Measurements from ENCODE around the gene TCEANC2.
"Not testable (repeated sequence)": the region's sequence is repeated elsewhere in the genome, so short reads cannot be mapped to it uniquely, and the experiment has no call there.

Gene TCEANC2

DNA sequence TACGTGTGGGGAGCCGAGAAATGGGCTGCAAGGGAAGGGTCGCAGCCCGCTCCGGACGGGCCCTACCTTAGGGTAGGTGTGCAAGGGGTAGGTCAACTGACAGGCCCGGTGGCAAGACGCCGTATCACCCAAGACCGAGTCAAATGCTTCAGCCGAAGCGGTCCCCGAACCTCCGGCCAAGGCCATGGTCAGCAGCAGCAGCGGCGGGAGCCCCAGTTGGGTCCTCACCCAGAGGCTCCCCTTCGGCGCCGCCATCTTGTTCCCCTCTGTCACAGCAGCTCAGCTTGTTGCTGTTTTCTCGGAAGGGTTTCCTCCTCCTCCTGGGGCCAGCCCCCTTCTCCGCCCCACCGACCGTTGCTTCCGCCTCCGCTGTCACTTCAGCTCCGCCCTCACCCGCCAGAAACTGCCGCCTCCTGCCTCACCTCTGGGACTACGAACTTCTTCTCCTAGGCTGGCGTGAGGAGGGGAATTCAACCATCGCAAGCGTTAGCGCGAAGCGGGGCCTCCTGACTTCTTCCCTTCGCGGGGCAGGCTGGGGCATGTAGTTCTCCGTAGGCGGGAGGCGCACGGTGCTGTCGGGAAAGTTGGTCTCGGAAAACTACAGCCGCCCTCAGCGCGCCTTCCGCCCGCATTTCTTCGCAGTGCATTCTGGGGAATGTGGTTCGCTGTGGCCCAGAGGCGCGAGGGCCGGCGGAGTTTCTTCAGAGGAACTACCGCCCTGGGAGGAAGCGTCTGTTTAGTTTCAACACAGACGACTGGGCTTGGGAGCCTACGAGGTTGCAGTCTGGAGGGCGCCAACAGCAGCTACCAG, at the start of gene TCEANC2, which contains the start of gene TMEM59:
TCEANC2 (plus strand) TSS at position 675 of the 811 bp plus-strand sequence. CDS start 815 bp downstream, outside the sequence.
TMEM59 (minus strand) TSS at position 271 of the 811 bp plus-strand sequence; CDS start at position 255, 16 bp downstream.
- peak; percentile 94 for DNase-seq (ENCODE audit: low read depth)

DNA sequence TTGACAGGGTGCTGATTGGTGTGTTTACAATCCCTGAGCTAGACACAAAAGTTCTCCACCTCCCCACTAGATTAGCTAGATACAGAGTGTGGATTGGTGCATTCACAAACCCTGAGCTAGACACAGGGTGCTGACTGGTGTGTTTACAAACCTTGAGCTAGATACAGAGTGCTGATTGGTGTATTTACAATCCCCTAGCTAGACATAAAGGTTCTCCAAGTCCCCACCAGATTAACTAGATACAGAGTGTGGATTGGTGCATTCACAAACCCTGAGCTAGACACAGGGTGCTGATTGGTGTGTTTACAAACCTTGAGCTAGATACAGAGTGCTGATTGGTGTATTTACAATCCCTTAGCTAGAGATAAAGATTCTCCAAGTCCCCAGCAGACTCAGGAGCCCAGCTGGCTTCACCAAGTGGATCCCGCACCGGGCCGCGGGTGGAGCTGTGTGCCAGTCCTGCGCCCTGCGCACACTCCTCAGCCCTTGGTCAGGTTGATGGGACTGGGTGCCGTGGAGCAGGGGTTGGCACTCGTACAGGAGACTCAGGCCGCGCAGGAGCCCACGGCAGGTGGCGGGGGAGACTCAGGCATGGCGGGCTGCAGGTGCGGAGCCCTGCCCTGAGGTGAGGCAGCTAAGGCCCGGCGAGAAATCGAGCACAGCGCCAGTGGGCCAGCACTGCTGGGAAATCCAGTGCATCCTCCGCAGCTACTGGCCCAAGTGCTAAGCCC, 49.5 kb upstream of the TCEANC2 start:
- not testable (repeated sequence) for DNase-seq (ENCODE audit: low read depth)

DNA sequence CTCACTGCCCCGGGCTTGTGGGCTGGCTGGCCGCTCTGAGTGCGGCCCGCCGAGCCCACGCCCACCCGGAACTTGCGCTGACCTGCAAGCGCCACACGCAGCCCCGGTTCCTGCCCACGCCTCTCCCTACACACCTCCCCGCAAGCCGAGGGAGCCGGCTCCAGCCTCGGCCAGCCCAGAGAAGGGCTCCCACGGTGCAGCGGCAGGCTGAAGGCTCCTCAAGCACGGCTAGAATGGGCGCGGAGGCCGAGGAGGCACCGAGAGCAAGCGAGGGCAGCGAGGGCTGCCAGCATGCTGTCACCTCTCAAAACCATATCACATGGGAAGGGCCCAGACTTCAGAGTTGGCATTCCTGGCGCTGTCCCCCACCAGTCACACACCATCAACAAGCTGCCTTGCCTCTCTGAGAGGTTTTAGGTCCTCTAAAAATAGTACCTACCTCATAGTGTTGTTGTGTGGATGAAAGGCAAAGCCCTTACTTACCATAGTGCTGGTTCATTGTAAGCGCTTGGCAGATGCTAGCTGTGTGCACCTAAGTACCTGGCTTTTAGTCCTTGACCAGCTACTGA, 48.8 kb upstream of the TCEANC2 start:
- no peak for DNase-seq (ENCODE audit: low read depth)

- DNase-seq (ENCODE audit: low read depth), result no peak
These were observed 46.9 kb upstream of the TCEANC2 start for GRCh38 chr1:54006508-54006907.

DNA sequence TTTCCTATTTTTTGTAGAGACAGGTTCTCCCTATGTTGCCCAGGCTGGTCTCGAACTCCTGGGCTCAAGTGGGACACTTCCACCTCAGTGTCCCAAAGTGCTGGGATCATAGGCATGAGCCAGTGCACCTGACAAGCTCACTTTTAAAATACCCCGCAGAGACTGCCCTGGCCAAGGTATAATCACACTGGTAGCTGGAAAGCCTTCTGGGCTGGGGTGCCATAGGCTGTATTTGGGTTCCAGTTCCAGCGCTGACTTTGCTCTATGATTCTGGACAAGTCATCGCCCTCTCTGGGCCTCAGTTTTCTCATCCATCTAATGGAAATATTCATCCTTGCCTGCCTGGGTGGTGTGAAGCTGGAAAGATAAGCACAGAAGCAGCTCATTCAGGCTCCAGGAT, 45.8 kb upstream of the TCEANC2 start:
- DNase-seq (ENCODE audit: low read depth), result no peak

DNA sequence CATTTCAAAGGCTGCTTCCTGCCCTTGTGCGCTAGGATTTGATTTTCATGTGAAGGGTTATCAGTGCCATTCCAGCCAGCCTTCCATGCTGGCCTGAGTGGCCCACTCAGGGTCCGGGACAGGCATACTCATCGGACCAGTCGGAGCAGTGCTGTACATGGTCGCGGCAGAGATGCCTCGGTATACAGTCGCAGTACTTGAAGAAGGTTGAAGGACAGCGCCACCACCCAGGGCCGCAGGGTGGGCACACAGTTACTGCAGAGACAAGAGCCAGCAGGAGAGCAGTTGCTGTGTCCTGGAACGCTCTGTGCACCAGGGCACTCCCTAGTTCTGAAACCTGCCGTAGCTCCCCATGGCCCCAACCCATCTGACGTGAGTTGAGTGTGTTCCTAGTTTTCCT, 44.5 kb upstream of the TCEANC2 start:
- DNase-seq (ENCODE audit: low read depth), result no peak

GRCh38 chr1:54009406-54009805, 44.0 kb upstream of the TCEANC2 start:
- DNase-seq (ENCODE audit: low read depth), result no peak

DNA sequence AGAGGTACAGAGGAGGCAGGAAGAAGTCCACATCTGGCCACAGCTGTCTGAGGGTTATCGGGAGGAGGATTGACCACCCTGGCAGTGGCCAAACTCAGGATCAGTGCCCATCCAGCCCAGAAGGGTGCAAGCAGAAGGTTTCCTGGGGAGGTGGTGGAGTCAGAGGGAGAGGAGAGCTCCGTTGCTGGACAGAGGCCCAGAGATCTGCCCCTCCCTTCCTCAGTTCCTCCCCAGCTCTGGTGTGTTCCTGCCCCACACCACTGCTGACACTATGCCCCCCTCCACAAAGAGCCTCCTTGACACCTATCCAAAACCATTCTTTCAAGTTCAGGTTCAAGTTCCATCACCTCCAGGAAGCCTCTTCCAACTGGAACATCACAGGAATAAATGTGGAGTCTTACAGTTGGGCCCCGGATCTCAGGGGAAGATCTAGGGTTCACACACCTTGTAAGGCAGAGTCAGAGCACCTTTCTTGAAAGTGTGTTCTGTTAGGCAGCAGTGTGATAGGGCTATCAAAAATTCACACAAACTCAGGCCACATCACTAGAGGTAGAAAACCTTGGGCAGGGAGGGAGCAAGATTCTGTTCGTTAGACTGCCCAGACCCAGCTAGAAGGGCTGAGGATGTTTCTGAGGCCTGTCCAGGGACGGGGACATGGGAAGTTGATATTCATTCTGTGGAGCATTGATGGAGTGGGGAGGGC, 42.8 kb upstream of the TCEANC2 start:
- DNase-seq (ENCODE audit: low read depth), result no peak

DNA sequence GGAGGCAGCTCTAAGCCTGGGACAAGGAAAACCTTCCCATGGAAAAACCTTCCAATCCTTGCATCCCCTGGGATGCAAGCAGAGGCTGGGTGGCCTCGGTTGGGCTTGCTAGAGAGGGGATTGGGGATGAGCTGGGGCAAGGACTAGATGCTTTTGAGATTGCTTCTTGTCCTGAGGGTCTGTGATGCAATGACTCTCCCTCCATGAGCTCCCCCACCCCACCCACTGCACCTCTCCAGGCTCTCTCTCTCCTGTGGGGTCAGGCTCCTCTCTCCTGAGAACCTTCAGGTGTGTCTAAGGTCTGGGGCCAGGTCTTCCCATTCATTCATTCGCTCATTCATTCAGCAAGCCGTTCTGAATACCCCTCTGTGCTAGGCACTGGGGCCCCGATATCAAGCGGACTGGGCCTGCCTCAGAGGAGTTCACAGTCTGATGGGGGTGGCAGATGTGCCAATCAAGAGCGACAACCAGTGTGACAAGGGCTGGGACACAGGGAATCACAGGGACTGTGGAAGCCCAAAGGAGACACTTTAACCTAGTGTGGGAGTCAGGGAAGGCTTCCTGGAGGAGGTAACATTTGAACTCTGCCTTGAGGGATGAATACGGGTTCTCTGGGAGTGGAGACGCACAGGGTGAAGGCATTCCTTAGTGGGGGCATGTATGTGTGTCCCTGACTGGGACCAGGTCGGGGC, 41.9 kb upstream of the TCEANC2 start:
- DNase-seq (ENCODE audit: low read depth), result no peak

DNA sequence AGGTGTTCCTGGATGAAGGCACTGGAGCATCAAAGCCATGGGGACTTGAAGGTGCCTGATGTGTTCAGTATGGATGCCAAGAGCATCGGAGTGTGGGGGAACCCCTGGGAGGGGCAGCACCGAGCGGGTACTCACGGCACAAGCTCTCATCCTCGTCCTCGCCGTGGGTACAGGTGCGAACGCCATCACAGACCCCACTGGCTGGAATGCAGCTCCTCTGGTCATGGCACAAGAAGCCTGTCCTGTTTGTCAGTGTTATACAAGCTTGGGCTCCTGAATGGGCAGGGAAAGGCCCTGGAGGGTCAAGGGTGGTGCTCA, 41.4 kb upstream of the TCEANC2 start:
- no peak for DNase-seq (ENCODE audit: low read depth)

- DNase-seq (ENCODE audit: low read depth), result no peak
These were observed 40.5 kb upstream of the TCEANC2 start for GRCh38 chr1:54012863-54013262.

GRCh38 chr1:54013393-54014008, 39.9 kb upstream of the TCEANC2 start:
- DNase-seq (ENCODE audit: low read depth), result no peak

- no peak for DNase-seq (ENCODE audit: low read depth)
These were observed 39.3 kb upstream of the TCEANC2 start for GRCh38 chr1:54014009-54014629.

- DNase-seq (ENCODE audit: low read depth), result no peak
These were observed 36.8 kb upstream of the TCEANC2 start for GRCh38 chr1:54016343-54017282.

- DNase-seq (ENCODE audit: low read depth), result no peak
These were observed 35.4 kb upstream of the TCEANC2 start, which contains the start of gene LDLRAD1 for GRCh38 chr1:54017979-54018378. TSS of gene LDLRAD1 (minus strand) at chr1:54018186. CDS start at chr1:54018112, 74 bp downstream.

DNA sequence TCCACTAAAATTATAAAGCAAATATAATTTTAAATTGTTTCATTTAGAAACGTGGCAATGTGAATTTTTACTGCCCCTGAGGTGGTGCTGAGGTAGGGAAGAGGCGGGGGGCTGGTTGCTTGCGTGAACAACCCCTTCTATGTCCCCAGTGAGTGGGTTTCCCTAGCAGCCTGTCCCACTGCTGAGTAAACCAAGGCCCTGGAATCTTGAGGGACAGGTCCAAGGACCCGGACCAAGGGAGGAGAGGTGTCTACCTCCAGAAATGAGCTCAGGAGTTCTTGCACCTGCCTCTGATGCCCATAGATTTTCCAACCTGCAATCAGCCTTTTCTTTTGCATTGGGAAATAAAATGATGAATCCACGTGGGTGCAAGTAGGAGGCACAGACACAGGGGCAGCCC, 34.8 kb upstream of the TCEANC2 start:
- no peak for DNase-seq (ENCODE audit: low read depth)

- DNase-seq (ENCODE audit: low read depth), result not testable (repeated sequence)
These were observed 33.7 kb upstream of the TCEANC2 start for GRCh38 chr1:54019562-54020176.

DNA sequence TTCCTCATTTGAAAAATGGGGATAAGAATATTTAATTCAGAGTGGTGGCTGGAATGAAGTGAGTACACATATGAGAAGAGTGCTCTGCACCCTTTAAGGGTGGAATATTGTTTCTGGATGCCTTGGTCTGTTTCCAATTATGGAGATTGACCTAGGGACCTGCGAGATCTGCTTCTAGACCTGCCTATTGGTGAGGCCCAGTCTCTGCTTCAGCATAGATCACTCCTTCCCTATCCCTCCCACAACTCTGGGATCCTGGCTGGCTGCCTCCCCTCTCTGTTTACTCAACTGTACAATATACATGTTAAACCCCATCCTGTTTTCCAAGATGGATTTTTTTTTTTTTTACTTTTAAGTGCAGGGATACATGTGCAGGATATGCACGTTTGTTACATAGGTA, 29.1 kb upstream of the TCEANC2 start:
- no peak for DNase-seq (ENCODE audit: low read depth)

- DNase-seq (ENCODE audit: low read depth), result not testable (repeated sequence)
These were observed 28.6 kb upstream of the TCEANC2 start for GRCh38 chr1:54024811-54025210.
